ENCODE measurements around the gene ABCB4.

GRCh38 chr7:87510411-87510875, 35.0 kb upstream of the ABCB4 start:
- TF ChIP-seq PATZ1 (CRISPR knock-in tag; IDR thresholded peaks at IDR 0.05; ENCODE audit: borderline replicate concordance): no peak
- no peak for TF ChIP-seq CSRNP3 (CRISPR knock-in tag; IDR thresholded peaks at IDR 0.05)
- no peak for TF ChIP-seq ARNTL (CRISPR knock-in tag; IDR thresholded peaks at IDR 0.05; ENCODE audit: borderline replicate concordance, low read depth)
- TF ChIP-seq TSHZ2 (CRISPR knock-in tag; IDR thresholded peaks at IDR 0.05): no peak
- no peak for TF ChIP-seq ZFP30 (CRISPR knock-in tag; IDR thresholded peaks at IDR 0.05)
- TF ChIP-seq CSDC2 (CRISPR knock-in tag; IDR thresholded peaks at IDR 0.05): no peak
- no peak for TF ChIP-seq ESRRG (CRISPR knock-in tag; IDR thresholded peaks at IDR 0.05)
- TF ChIP-seq ZNF8 (CRISPR knock-in tag; IDR thresholded peaks at IDR 0.05): no peak
- TF ChIP-seq ZNF565 (CRISPR knock-in tag; conservative IDR thresholded peaks at IDR 0.05; ENCODE audit: low read depth): no peak
- TF ChIP-seq ZFP3 (CRISPR knock-in tag; IDR thresholded peaks at IDR 0.05): no peak
